Thyroid gland (tissue), 4 donors: ENCODE data around the gene FOXA1.

ENCODE experiments used
- CTCF ChIP-seq, 6 experiments: fragments of 200-600 bp in 3 of 6; fragments of 450-650 bp in 3 of 6; sonication (generic) in 3 of 6; IDR thresholded peaks; one replicate each; pipeline ENCODE4 v1.5.1; 2016 to 2019; ENCODE audit warnings: antibody characterized with exemption in 6 of 6, mild to moderate bottlenecking in 2 of 6, inconsistent platforms in 1 of 6, moderate library complexity in 1 of 6
- POLR2A ChIP-seq, 2 donors: fragments of 450-650 bp; IDR thresholded peaks; one replicate each; pipeline ENCODE4 v1.6.1; 2017; ENCODE audit warnings: antibody characterized with exemption in 2 of 2, mild to moderate bottlenecking in 2 of 2, moderate library complexity in 1 of 2

GRCh38 chr14:37592482-37593408 is 2.3 kb downstream of the FOXA1 start:
- no peak for TF ChIP-seq CTCF (IDR thresholded peaks at IDR 0.05)
- TF ChIP-seq POLR2A (IDR thresholded peaks at IDR 0.05), result no peak
